Right lobe of liver (tissue), 4 donors: ENCODE measurements around the gene HYDIN.

Experiments used
- POLR2A ChIP-seq: fragments of 450-650 bp; IDR thresholded peaks from one replicate; pipeline ENCODE4 v1.6.1; 2017; ENCODE audit warnings: antibody characterized with exemption, mild to moderate bottlenecking
- TF ChIP-seq, protein P1 (sequence below), 4 donors: fragments of 200-600 bp in 3 of 4; fragments of 450-650 bp in 1 of 4; IDR thresholded peaks; one replicate each; pipeline versions ENCODE4 v1.5.1 to v1.8.0; 2016 to 2022; ENCODE audit warnings: antibody characterized with exemption in 4 of 4, mild to moderate bottlenecking in 2 of 4
- donor health status: DM: no; HTN: no; CAD: no.
- donor health status: DM: no; HTN: no; CAD: no.
- donor health status: DM: no; HTN: yes; CAD: no.

DNA sequence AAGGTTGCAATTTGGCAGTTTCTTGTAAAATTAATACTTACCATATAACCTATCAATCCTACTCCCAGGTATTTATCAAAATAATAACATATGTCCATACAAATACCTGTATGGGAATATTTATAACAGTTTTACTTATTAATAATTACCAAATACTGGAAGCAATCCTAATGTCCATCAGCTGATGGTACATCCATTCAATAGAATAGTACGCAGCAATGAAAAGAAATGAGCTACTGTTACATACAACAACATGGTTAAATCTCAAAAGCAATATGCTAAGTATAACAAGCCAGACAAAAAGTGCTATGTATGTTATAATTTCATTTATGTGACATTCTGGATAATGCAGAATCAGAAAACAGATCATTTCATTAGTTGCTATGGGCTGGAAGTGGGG is 1.2 kb downstream of the HYDIN start:
- TF ChIP-seq, protein P1, sequence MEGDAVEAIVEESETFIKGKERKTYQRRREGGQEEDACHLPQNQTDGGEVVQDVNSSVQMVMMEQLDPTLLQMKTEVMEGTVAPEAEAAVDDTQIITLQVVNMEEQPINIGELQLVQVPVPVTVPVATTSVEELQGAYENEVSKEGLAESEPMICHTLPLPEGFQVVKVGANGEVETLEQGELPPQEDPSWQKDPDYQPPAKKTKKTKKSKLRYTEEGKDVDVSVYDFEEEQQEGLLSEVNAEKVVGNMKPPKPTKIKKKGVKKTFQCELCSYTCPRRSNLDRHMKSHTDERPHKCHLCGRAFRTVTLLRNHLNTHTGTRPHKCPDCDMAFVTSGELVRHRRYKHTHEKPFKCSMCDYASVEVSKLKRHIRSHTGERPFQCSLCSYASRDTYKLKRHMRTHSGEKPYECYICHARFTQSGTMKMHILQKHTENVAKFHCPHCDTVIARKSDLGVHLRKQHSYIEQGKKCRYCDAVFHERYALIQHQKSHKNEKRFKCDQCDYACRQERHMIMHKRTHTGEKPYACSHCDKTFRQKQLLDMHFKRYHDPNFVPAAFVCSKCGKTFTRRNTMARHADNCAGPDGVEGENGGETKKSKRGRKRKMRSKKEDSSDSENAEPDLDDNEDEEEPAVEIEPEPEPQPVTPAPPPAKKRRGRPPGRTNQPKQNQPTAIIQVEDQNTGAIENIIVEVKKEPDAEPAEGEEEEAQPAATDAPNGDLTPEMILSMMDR (IDR thresholded peaks at IDR 0.05) = no peak
- no peak for TF ChIP-seq POLR2A
